IMR-90 (cell line): Measurements from ENCODE around the gene STAC3.
A peak's percentile ranks its signal among the peaks of the same experiment; 100 is the strongest.

Source experiments
- CEBPB ChIP-seq: IDR thresholded peaks from 2 replicates; pipeline ENCODE4 v1.6.1; 2012; ENCODE audit warnings: low read depth, low read length, improper control_type of control experiment
- CHD1 ChIP-seq: IDR thresholded peaks from 2 replicates; pipeline ENCODE4 v1.6.1; 2012; ENCODE audit warnings: low read depth, low read length, improper control_type of control experiment
- FOS ChIP-seq: fragments of 150-350 bp; IDR thresholded peaks from 2 replicates; pipeline ENCODE4 v1.6.1; 2016; ENCODE audit warnings: low read depth, low read length
- MXI1 ChIP-seq: IDR thresholded peaks from 2 replicates; pipeline ENCODE4 v1.6.1; 2012; ENCODE audit warnings: low read depth, mild to moderate bottlenecking, low read length, moderate library complexity, borderline replicate concordance
- POLR2A ChIP-seq: IDR thresholded peaks from 2 replicates; pipeline ENCODE4 v1.6.1; 2012; ENCODE audit warnings: mild to moderate bottlenecking, low read depth, low read length
- SMC3 ChIP-seq: fragments of 150-350 bp; IDR thresholded peaks from 2 replicates; pipeline ENCODE4 v1.6.1; 2016; ENCODE audit warnings: low read depth, mild to moderate bottlenecking, antibody characterized with exemption, low read length, moderate library complexity
- TF ChIP-seq, protein P1 (sequence below): conservative IDR thresholded peaks from 2 replicates; pipeline ENCODE4 v1.5.1; 2012; ENCODE audit warnings: mild to moderate bottlenecking, low read depth, low read length, improper control_type of control experiment

DNA sequence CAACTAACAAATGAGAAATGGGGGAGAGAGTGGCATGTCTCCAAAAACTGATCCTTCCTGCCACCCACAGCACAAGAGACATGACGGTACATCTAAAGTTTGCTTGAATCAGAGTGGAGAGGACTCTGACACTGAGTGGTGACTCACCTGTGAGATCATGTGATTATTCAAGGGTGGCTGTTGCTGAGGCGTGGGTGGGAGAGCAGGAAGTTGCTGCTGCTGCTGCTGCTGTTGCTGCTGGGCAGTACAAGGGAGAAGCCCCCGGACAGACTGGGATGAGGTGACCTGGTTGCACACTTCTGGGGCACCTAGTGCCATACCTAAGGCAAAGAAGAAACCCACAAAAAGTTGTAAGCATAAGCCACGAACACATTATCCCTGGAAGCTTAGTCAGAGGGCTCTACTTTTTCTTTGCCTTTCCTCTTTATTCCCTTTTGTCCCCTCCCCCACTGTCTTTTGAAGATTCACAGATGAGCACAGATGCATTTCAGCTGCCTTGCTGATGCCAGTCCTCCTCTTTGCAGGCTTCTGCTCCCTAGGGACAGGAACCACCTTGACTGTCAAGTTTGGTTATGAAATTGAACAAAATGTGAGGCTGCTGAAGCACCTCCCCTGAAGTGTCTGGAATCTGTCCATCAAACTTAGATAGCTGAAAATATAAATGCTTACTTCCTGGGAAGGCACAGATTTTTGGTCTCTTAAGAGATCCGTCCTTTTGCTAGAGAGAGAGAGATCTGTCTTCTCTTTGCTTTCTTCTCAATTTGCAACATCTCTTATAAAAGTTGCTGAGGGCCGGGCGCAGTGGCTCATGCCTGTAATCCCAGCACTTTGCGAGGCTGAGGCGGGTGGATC, 29.4 kb upstream of the STAC3 start:
- peak; percentile 60; the same call in 1 of the 2 replicates for TF ChIP-seq POLR2A
- TF ChIP-seq, protein P1, sequence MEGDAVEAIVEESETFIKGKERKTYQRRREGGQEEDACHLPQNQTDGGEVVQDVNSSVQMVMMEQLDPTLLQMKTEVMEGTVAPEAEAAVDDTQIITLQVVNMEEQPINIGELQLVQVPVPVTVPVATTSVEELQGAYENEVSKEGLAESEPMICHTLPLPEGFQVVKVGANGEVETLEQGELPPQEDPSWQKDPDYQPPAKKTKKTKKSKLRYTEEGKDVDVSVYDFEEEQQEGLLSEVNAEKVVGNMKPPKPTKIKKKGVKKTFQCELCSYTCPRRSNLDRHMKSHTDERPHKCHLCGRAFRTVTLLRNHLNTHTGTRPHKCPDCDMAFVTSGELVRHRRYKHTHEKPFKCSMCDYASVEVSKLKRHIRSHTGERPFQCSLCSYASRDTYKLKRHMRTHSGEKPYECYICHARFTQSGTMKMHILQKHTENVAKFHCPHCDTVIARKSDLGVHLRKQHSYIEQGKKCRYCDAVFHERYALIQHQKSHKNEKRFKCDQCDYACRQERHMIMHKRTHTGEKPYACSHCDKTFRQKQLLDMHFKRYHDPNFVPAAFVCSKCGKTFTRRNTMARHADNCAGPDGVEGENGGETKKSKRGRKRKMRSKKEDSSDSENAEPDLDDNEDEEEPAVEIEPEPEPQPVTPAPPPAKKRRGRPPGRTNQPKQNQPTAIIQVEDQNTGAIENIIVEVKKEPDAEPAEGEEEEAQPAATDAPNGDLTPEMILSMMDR: no peak
- TF ChIP-seq MXI1: no peak
- no peak for TF ChIP-seq SMC3
- no peak for TF ChIP-seq CEBPB
- no peak for TF ChIP-seq CHD1
- TF ChIP-seq FOS: peak; percentile 96
